Stromal cell of bone marrow (primary cell): ENCODE results near the gene PLA2G6.
"Not testable (repeated sequence)": the region's sequence is repeated elsewhere in the genome, so short reads cannot be mapped to it uniquely, and the experiment has no call there.

Experiments
- DNase-seq: peaks from one replicate; pipeline ENCODE4 v3.0.0-alpha.2; 2012; ENCODE audit warnings: low read depth

The PLA2G6 gene

GRCh38 chr22:38129856-38130255 lies 51.8 kb downstream of the PLA2G6 start:
- DNase-seq: no peak

DNA sequence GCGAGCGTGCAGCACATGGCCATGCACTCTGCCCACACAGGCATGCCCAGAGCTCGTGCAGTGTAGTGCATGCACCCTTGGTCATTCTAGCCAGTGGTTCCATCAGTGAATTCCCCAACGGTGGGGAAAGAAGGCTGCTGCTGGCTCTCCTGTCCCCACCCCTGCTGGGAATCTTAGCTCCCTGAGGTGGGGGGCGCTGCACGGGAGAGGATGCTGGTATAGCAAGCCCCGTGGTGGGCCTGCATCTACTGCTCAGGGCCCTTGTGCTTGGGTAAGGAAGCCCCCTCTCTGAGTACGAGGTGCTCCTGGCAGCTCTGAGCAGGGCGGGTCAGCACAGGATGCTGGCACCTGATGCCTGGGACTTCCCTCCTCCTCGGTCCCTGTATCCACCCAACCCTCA lies 52.6 kb downstream of the PLA2G6 start:
- no peak for DNase-seq

DNA sequence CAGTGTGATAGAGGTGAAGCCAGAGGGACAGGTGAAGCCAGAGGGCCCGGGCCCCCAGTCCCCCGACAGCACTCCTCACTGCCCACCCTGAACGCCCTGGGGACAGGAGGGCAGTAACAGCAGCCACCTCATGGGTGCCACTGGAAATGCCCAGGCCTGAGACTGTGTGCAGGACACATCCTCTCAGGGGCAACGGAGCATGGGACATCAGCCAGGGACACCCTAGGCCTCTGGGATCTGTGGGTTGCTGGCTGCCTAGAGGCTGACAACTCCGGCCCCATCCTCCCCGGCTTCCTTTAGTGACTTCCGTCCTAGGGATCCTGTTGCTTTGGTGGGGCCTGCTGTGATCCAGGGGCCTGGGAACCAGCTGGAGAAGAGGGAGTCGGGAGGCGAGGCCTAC lies 53.8 kb downstream of the PLA2G6 start:
- DNase-seq: no peak

DNA sequence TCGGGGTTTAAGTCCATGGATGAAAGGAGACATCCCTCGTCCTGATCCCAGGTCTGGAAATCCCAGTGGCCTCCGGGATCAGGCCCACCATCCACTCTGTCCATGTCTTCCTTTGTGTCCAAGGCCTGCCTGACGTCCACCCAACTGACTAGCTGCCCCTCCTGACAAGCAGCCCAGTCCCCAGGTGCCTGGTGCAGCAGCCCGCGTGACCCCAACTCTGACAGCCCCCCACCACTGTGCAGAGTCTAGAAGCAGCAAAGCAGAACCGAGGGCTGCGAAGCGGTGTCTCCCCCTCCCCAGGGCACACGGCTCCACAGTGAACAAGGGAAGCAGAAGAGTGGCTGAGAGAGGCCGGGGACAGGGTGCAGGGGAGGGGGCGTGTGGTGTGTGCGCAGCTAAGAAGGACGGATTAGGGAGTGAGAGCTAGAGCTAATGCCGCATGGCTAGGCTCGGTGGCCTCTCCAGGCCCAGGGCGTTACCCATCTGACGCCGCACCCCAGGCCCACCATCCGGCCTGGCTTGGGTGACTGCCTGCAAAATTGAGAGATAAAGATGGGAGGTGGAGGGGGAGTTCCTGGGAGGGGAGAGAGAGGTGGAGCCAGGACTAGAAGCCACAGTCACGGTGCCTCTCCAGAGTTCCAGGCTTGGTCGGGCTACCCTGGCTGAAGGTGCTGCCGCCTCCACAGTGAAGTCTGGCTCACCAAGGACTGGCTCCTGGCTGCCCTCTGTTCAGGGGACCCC lies 54.5 kb downstream of the PLA2G6 start:
- DNase-seq: no peak

GRCh38 chr22:38125751-38126201 lies 55.9 kb downstream of the PLA2G6 start:
- DNase-seq: no peak

DNA sequence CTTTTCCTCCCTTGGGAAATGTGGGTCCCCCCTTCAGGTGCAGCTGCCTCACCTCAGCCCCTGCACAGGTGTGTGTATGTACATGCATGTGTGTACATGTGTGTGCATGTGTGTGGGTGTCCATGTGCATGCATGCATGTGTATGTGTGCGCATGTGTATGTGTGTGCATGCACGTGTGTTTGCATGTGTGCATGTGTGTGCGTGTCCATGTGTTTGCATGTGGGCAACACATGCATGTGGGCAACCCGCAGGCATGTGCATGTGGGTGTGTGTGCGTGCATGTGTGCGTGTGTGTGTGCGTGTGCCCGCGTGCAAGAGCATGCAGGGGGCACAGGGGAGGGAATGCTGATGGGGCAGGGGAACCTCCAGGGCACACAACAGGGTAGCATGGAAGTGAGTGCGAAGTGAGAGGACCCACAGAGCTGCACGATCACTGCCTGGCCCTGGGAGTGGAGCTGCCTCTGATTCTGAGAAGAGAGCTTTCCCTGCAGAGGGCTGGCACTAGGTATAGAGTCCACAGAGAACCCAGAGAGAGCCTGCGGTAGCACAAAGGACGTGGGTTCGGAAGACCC lies 56.5 kb downstream of the PLA2G6 start:
- DNase-seq: no peak

DNA sequence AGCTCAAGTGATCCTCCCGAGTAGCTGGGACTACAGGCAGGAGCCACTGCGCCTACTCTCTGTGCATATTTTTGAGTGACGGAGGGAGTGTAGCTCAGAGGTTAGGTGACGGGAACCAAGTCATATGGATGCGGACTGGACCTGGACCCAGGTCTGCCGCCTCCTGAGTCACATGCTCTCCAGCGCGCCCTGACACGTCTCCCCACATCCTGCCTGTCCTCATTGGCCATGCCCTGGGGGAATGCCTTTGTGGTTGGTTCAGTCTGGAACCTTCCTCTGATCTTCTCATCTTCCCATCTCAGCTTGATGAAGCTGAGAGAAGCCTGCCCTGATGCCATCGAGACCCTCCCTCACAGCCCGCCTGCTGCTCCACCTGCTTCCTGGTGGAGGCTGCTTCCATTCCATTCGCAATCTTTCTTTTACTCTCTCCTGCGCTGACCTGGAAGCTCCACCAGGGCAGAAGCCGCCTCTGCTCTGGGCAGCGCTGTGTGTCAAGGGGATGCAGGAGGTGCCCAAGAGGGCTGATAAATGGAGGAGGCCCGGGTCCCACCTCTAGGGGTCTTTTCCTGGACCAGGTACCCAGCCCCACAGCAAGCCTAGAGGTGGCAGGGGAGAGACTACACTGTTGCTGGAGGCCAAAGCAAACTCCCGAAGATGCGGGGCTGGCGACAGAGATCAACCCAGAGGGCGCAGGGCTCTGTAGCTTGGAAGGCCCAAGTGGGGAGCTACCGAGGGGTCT lies 57.2 kb downstream of the PLA2G6 start:
- DNase-seq: no peak

- DNase-seq: no peak
These were observed 59.0 kb downstream of the PLA2G6 start for GRCh38 chr22:38122616-38123015.

GRCh38 chr22:38120359-38121110 lies 61.1 kb downstream of the PLA2G6 start:
- DNase-seq: no peak

DNA sequence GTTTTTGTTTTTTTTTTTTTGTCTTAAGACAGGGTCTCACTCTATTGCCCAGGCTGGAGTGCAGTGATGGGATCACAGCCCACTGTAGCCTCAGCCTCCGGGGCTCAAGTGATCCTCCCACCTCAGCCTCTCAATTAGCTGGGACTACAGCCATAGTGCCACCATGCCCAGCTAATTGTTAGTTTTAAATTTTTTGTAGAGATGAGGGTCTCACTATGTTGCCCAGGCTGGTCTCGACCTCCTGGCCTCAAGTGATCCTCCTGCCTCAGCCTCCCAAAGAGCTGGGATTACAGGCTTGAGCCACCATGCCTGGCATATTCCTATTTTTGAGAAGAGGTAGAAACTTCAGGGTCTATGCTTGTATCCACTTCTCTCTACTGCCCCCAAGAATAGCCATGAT lies 62.9 kb downstream of the PLA2G6 start:
- DNase-seq: not testable (repeated sequence)

DNA sequence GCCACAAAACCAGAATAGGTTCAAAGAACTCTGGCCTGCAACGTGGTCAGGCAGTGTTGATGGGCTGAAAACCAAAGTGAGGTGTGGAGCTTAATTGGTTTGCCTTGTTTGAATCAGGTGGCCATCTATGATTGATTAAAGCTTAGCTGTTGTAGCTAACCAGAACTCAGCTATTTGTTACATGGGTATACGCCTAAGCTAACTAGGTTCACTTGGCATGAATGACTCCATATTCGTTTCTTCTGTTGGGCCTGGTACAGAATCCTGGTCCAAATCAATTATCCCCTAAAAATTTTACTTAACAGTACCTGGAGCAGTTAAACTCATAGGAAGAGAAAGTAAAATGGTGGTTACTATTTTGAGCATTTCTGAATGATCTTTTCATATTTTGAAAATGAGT lies 63.4 kb downstream of the PLA2G6 start:
- no peak for DNase-seq

DNA sequence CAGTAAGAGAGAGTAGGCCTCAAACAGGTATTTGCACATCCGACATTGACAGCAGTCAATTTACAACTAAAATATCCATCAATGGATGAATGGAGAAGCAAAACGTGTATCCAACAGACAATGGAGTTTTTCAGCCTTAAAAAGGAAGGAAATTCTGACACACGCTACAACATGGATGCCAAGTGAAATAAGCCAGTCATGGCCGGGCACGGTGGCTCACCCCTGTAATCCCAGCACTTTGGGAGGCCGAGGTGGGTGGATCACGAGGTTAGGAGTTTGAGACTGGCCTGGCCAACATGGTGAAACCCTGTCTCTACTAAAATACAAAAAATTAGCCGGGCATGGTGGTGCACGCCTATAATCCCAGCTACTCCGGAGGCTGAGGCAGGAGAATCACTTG lies 64.1 kb downstream of the PLA2G6 start:
- DNase-seq: not testable (repeated sequence)

- no peak for DNase-seq
These were observed 66.0 kb downstream of the PLA2G6 start for GRCh38 chr22:38115423-38116205.

- peak; percentile 45 for DNase-seq
These were observed 66.9 kb downstream of the PLA2G6 start for GRCh38 chr22:38114484-38115398.

- DNase-seq: no peak
These were observed 69.2 kb downstream of the PLA2G6 start for GRCh38 chr22:38112381-38112780.

DNA sequence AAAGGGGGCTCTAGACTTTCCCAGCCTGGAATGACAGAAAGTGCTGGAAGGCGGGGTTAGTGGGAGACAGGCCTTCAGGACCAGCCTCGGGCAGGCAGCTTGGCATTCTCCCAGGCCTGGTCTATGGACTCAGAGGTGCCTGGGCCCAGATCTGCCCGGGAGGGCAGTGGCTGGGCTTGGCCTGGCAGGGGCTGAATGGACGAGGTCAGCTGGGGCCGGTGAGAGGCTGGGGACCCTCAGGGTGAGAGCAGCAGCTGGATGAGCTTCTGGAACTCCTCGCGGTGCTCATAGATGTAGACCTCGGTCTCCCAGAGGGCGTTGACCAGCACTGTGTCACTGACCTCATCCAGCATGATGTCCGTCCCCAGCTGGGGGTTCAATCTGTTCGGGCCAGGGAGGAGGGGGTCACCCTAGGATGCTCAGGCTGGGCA lies 69.7 kb downstream of the PLA2G6 start:
- no peak for DNase-seq

DNA sequence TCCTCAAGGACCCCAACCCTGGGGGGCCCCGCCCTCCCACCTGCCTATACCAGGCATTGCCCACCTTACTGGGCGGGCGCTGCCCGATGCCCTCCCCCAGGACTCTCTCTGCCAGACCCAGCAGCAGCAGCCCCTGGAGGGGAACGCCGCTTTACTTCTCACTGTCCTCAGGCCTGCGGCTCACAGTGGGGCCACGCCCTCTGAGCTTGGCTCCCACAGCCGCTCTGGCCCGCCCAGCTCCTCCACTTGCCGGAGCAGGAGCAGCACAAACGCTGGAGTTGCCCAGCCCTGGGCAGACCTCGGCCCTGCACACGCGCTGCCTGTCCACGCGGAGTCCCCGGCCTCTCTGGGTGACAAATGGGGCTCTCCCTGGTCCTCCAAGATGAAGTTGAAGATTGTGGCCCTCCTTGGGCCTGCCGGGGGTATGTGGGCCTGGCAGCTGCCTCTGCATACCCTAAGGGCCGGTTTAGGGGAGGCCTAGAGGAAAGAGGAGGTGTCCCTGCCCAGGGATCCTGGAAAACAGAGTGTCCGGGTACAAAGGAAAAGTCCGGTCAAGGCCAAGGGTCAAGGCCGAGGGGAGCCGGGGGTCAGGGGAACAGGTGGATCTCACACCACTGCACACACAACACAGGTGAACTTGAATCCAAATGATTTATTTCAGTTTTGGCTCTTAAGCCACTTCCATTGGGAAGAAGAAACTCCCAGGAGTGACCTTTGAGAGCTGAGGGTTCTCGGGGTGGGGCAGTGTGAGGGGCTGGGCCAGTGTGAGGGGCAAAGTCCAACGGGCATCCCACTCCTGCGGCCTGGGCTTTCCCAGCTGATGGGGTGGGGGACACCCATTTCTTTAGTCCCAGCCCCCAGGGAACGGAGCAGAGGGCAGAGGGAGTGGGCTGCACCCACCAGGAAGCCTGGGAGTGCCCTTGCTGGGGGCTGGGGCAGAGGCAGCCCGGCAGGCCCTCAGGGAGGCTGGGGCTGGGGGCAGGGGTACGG lies 70.5 kb downstream of the PLA2G6 start:
- no peak for DNase-seq

DNA sequence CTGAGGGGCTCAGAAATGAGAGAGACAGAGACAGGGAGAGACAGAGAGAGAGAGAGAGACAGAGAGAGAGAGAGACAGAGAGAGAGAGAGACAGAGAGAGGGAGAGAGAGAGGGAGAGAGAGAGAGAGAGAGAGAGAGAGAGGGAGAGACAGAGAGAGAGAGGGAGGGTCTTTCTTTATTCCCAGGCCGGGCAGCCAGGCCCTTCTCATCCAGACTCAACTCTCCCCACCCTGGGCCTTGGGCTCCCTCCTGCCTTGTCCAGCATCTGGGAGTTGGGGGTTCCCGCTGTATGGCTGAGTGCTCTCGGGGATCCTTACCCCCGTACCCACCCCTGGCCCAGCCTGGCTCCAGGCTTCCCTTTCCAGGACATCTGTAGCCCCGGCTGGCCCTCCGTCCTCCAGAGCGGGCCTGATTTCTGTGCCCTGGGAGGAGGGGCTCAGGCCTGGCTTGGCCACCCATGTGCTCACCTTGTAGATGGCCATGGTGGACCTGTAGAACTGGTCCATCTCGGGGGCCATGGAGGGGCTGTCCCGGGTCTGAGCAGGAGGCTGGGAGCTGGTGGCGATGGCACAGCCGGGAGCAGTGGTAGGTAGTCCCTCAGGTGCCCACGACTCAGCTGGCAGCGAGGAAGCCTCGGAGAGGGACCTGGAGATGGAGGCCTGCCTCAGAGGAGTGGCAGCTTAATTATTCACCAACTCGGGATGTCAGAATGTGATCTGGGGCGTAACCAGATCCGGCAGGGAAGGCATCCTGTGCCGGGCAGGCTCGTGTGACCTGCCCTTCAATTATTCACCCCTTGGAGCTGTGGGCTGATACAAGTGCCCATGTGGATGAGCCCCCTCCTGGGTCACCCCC lies 71.4 kb downstream of the PLA2G6 start, which contains the start of gene BAIAP2L2:
Gene BAIAP2L2, minus strand, starts transcription at position 677 of the 855 bp plus-strand sequence. Its CDS starts 159 bp downstream, at position 518.
- DNase-seq: no peak
